ENCODE results near the gene CEP152. TPM values are rescaled to one million over a fixed set of nuclear protein-coding genes. Genes with fewer than 3 reads are reported as not detected.

The CEP152 gene
- total RNA-seq, 1 experiment from 2014 or later: 27.1 TPM

DNA sequence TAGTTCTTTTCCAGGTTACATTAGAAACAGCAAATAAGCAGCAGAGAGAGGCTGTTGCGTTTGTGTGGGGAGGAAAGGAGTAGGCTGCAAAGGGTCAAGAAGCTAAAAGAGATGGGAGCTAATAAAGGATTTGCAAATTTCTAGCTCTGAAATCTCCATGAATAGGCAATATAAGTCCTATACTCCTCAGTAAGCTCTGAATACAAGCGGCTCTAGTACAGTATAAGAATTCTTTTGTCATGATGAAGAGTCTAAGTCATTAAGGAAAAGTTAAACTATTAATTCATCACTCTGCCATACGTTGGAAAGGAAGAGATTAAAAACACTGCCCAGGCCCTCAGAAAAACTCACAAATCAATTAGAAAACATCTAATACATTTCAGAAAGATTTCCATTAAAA, 59.3 kb downstream of the CEP152 start:
- CTCF ChIA-PET: no interaction called here
- BruUV-seq (replicated peaks): no TSS peak

DNA sequence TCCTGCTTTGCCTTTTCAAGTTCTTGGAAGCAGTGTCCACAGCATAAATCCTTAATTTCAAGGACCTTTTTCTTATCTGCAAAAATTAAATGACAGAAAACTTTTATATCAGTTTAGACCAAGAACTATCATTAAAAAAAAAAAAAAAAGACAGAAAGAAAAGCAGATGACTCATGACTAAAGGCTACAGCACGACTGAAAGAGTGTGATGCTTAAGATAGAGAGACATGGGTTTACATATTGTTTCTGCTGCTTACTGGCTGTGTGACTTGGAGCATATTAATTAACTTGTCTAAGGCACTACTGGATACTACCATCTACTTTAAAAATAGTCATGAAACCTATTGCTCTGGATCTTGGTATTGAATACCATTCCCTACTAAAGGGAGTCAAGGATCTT, 62.3 kb downstream of the CEP152 start:
- Mint-ChIP-seq H3K4me3 (ENCODE audit: low read depth, unreplicated experiment) (no peak overlapping the region), H3K27me3 (ENCODE audit: unreplicated experiment) (no peaks in the 10 kb centered on the region), H3K4me1 (ENCODE audit: low read depth, unreplicated experiment) (peaks cover 8% of the 10 kb centered on the region), H3K27ac (ENCODE audit: unreplicated experiment) (no peak overlapping the region), H3K36me3 (ENCODE audit: insufficient read depth, unreplicated experiment) (no peaks in the 10 kb centered on the region), H3K9me3 (ENCODE audit: low read depth, unreplicated experiment) (no peaks in the 10 kb centered on the region)
- CTCF ChIA-PET: no interaction called here
- TF ChIP-seq, protein P1, sequence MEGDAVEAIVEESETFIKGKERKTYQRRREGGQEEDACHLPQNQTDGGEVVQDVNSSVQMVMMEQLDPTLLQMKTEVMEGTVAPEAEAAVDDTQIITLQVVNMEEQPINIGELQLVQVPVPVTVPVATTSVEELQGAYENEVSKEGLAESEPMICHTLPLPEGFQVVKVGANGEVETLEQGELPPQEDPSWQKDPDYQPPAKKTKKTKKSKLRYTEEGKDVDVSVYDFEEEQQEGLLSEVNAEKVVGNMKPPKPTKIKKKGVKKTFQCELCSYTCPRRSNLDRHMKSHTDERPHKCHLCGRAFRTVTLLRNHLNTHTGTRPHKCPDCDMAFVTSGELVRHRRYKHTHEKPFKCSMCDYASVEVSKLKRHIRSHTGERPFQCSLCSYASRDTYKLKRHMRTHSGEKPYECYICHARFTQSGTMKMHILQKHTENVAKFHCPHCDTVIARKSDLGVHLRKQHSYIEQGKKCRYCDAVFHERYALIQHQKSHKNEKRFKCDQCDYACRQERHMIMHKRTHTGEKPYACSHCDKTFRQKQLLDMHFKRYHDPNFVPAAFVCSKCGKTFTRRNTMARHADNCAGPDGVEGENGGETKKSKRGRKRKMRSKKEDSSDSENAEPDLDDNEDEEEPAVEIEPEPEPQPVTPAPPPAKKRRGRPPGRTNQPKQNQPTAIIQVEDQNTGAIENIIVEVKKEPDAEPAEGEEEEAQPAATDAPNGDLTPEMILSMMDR (IDR thresholded peaks at IDR 0.05; ENCODE audit: unreplicated experiment): no peak
- intact Hi-C loops (cut with micrococcal nuclease; ENCODE audit: unreplicated experiment): no loop called here
- BruUV-seq (replicated peaks): no TSS peak
- DNase-seq: no peak

More for the DNA sequence above, 59.3 kb downstream of the CEP152 start:
- Mint-ChIP-seq H3K4me1 (ENCODE audit: low read depth, unreplicated experiment) (peaks cover 8% of the 10 kb centered on the region), H3K9me3 (ENCODE audit: low read depth, unreplicated experiment) (no peaks in the 10 kb centered on the region), H3K27ac (ENCODE audit: unreplicated experiment) (no peak overlapping the region), H3K4me3 (ENCODE audit: low read depth, unreplicated experiment) (no peak overlapping the region), H3K36me3 (ENCODE audit: insufficient read depth, unreplicated experiment) (no peaks in the 10 kb centered on the region), H3K27me3 (ENCODE audit: unreplicated experiment) (no peaks in the 10 kb centered on the region)
- intact Hi-C loops (cut with micrococcal nuclease; ENCODE audit: unreplicated experiment): no loop called here
- TF ChIP-seq, protein P1 (IDR thresholded peaks at IDR 0.05; ENCODE audit: unreplicated experiment): no peak
- DNase-seq: no peak

DNA sequence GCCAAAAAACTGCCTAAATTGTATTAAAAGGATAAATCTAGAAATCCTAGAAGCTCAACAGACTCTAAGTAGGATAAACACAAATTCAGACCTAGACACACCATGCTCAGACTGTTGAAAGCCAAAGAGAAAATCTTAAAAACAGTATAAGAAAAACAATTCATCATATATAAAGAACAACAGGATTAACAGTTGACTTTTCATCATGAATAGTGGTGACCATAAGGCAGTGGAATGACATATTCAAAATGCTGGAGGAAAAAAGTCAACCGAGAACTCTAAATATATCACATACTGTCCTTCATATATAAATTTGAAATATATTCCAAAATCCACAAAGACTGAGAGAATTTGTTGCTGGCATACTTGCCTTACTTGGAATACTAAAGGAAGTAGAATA, 77.3 kb downstream of the CEP152 start:
- intact Hi-C loops (cut with micrococcal nuclease; ENCODE audit: unreplicated experiment): no loop called here
- Mint-ChIP-seq H3K4me1 (ENCODE audit: low read depth, unreplicated experiment) (no peaks in the 10 kb centered on the region), H3K9me3 (ENCODE audit: low read depth, unreplicated experiment) (peaks cover 5% of the 10 kb centered on the region), H3K36me3 (ENCODE audit: insufficient read depth, unreplicated experiment) (no peaks in the 10 kb centered on the region), H3K27me3 (ENCODE audit: unreplicated experiment) (no peaks in the 10 kb centered on the region), H3K4me3 (ENCODE audit: low read depth, unreplicated experiment) (no peak overlapping the region), H3K27ac (ENCODE audit: unreplicated experiment) (no peak overlapping the region)
- CTCF ChIA-PET: no interaction called here
- no peak for DNase-seq
- no TSS peak for BruUV-seq (replicated peaks)
- TF ChIP-seq, protein P1 (IDR thresholded peaks at IDR 0.05; ENCODE audit: unreplicated experiment): no peak

GRCh38 chr15:48730506-48730905, 80.4 kb downstream of the CEP152 start:
- Mint-ChIP-seq H3K27me3 (ENCODE audit: unreplicated experiment) (no peaks in the 10 kb centered on the region), H3K4me3 (ENCODE audit: low read depth, unreplicated experiment) (no peak overlapping the region), H3K27ac (ENCODE audit: unreplicated experiment) (no peak overlapping the region), H3K36me3 (ENCODE audit: insufficient read depth, unreplicated experiment) (no peaks in the 10 kb centered on the region), H3K9me3 (ENCODE audit: low read depth, unreplicated experiment) (peaks cover 5% of the 10 kb centered on the region), H3K4me1 (ENCODE audit: low read depth, unreplicated experiment) (no peaks in the 10 kb centered on the region)
- CTCF ChIA-PET: no interaction called here
- intact Hi-C loops (cut with micrococcal nuclease; ENCODE audit: unreplicated experiment): no loop called here
- DNase-seq: no peak
- no TSS peak for BruUV-seq (replicated peaks)
- TF ChIP-seq, protein P1 (IDR thresholded peaks at IDR 0.05; ENCODE audit: unreplicated experiment): no peak
